H1 (cell line): Measurements from ENCODE around the gene AVP. TPM values are rescaled to one million over a fixed set of nuclear protein-coding genes. Genes with fewer than 3 reads are reported as not detected.

Source experiments
- CTCF ChIA-PET: fragments of 300-600 bp; sonication (Branson Sonifier 250); formaldehyde crosslinking; loops from one replicate; lab custom pipeline; 2021; ENCODE audit not compliant: partially characterized antibody; lab: Charles Lee
- POLR2A ChIA-PET: fragments of 300-600 bp; sonication (Branson Sonifier 250); formaldehyde crosslinking; loops from one replicate; lab custom pipeline; 2021; ENCODE audit warnings: inconsistent platforms; ENCODE audit not compliant: partially characterized antibody; lab: Charles Lee
- DNase-seq, 2 experiments: peaks; one replicate each; pipeline versions ENCODE4 v3.0.0 to v3.0.0-alpha.2; 2010 to 2022; ENCODE audit warnings: low spot score in 2 of 2, low read depth in 1 of 2, mixed read lengths in 1 of 2
- FAIRE-seq: peaks from 2 replicates; lab custom pipeline; 2011; peaks lifted over from hg19 to GRCh38; lab: Jason Lieb, UNC
- H2AFZ ChIP-seq: 2 replicates; pipeline ENCODE4 v1.8.1; 2012; ENCODE audit warnings: low read length, inconsistent platforms
- H2AK5ac ChIP-seq: 2 replicates; pipeline ENCODE4 v1.6.1; 2013; ENCODE audit warnings: low read depth, low read length
- H2BK120ac ChIP-seq: replicated peaks from 2 replicates; pipeline ENCODE3; 2013; ENCODE audit warnings: low read depth, low read length, inconsistent platforms
- H2BK12ac ChIP-seq: 2 replicates; pipeline ENCODE4 v1.6.1; 2013; ENCODE audit warnings: low read depth, low read length
- H2BK15ac ChIP-seq: 2 replicates; pipeline ENCODE4 v1.6.1; 2013; ENCODE audit warnings: low read length
- H2BK20ac ChIP-seq: 2 replicates; pipeline ENCODE4 v1.6.1; 2013; ENCODE audit warnings: low read length
- H2BK5ac ChIP-seq: 2 replicates; pipeline ENCODE4 v1.6.1; 2013; ENCODE audit warnings: low read depth, low read length
- H3K14ac ChIP-seq: 2 replicates; pipeline ENCODE4 v1.6.1; 2013; ENCODE audit warnings: inconsistent platforms; ENCODE audit not compliant: insufficient read length
- H3K18ac ChIP-seq: 2 replicates; pipeline ENCODE4 v1.6.1; 2013; ENCODE audit warnings: low read length; ENCODE audit errors: extremely low read depth
- H3K23ac ChIP-seq: 2 replicates; pipeline ENCODE4 v1.6.1; 2013; ENCODE audit warnings: inconsistent platforms; ENCODE audit not compliant: insufficient read length
- H3K23me2 ChIP-seq: 2 replicates; pipeline ENCODE4 v1.6.1; 2013; ENCODE audit warnings: low read depth, low read length
- H3K27ac ChIP-seq: 2 replicates; pipeline ENCODE4 v1.6.1; 2011; ENCODE audit warnings: low read depth, low read length, inconsistent platforms
- H3K27me3 ChIP-seq, 4 experiments: replicated peaks in 1 of 4; 1 replicate in 1 of 4; 2 replicates in 3 of 4; pipeline versions ENCODE4 v1.6.1 to v1.8.1; 2011 to 2013; ENCODE audit warnings: low read length in 3 of 4, mild to moderate bottlenecking in 3 of 4, inconsistent platforms in 2 of 4, mixed read lengths in 2 of 4, moderate library complexity in 1 of 4; ENCODE audit not compliant: control insufficient read depth in 3 of 4, insufficient read depth in 3 of 4; ENCODE audit errors: extremely low read depth in 1 of 4
- H3K36me3 ChIP-seq, 4 experiments: 2 replicates each; pipeline versions ENCODE4 v1.6.1 to v1.8.1; 2011 to 2013; ENCODE audit warnings: mild to moderate bottlenecking in 4 of 4, low read length in 3 of 4, moderate library complexity in 2 of 4, control low read depth in 1 of 4, inconsistent platforms in 1 of 4; ENCODE audit not compliant: insufficient read depth in 4 of 4, control insufficient read depth in 2 of 4
- H3K4ac ChIP-seq: replicated peaks from 2 replicates; pipeline ENCODE3; 2013; ENCODE audit warnings: low read length, low read depth, mixed read lengths, inconsistent platforms; ENCODE audit not compliant: insufficient read length
- H3K4me1 ChIP-seq, 4 experiments: replicated peaks in 1 of 4; 1 replicate in 1 of 4; 2 replicates in 3 of 4; pipeline versions ENCODE4 v1.6.1 to v1.8.1; 2011 to 2013; ENCODE audit warnings: low read length in 3 of 4, inconsistent platforms in 2 of 4, mixed read lengths in 1 of 4; ENCODE audit not compliant: insufficient read depth in 4 of 4, control insufficient read depth in 3 of 4
- H3K4me2 ChIP-seq, 2 experiments: 2 replicates each; pipeline versions ENCODE4 v1.6.1 to v1.8.1; 2011 to 2013; ENCODE audit warnings: low read depth in 2 of 2, low read length in 2 of 2, control low read depth in 1 of 2, inconsistent platforms in 1 of 2, mild to moderate bottlenecking in 1 of 2; ENCODE audit not compliant: insufficient read depth in 1 of 2
- H3K4me3 ChIP-seq, 4 experiments: fragments of 200-600, 300-600 bp in 1 of 4; sonication (generic), shearing (Covaris generic), sonication (Bioruptor Twin) in 1 of 4; 2 replicates each; pipeline versions ENCODE4 v1.5.1 to v1.8.1; 2011 to 2016; ENCODE audit warnings: low read length in 4 of 4, low read depth in 3 of 4, control low read depth in 2 of 4, inconsistent platforms in 2 of 4, mild to moderate bottlenecking in 2 of 4, mixed read lengths in 1 of 4, moderate library complexity in 1 of 4; ENCODE audit not compliant: insufficient read depth in 2 of 4; ENCODE audit errors: extremely low read depth in 1 of 4
- H3K56ac ChIP-seq: replicated peaks from 2 replicates; pipeline ENCODE3; 2013; ENCODE audit warnings: low read depth, mild to moderate bottlenecking, mixed read lengths, low read length, inconsistent platforms; ENCODE audit not compliant: insufficient read length
- H3K79me1 ChIP-seq: 2 replicates; pipeline ENCODE4 v1.6.1; 2013; ENCODE audit warnings: low read depth, low read length, control low read depth
- H3K79me2 ChIP-seq, 2 experiments: 2 replicates each; pipeline versions ENCODE4 v1.6.1 to v1.8.1; 2012 to 2013; ENCODE audit warnings: low read length in 2 of 2, mild to moderate bottlenecking in 2 of 2, inconsistent platforms in 1 of 2; ENCODE audit not compliant: insufficient read depth in 2 of 2, control insufficient read depth in 1 of 2
- H3K9ac ChIP-seq, 4 experiments: replicated peaks in 1 of 4; 1 replicate in 1 of 4; 2 replicates in 3 of 4; pipeline versions ENCODE4 v1.6.1 to v1.8.1; 2011 to 2013; ENCODE audit warnings: low read depth in 3 of 4, low read length in 3 of 4, control low read depth in 2 of 4, mild to moderate bottlenecking in 2 of 4, moderate library complexity in 2 of 4, inconsistent platforms in 1 of 4; ENCODE audit errors: extremely low read depth in 1 of 4
- H3K9me3 ChIP-seq, 2 experiments: 2 replicates each; pipeline versions ENCODE4 v1.6.1 to v1.8.1; 2012 to 2013; ENCODE audit warnings: mild to moderate bottlenecking in 2 of 2, moderate library complexity in 2 of 2, control low read depth in 1 of 2, inconsistent platforms in 1 of 2, low read depth in 1 of 2, low read length in 1 of 2, mixed read lengths in 1 of 2; ENCODE audit not compliant: insufficient read depth in 2 of 2
- H4K20me1 ChIP-seq, 2 experiments: replicated peaks in 1 of 2; 2 replicates each; pipeline versions ENCODE3 to v1.8.1; 2011 to 2013; ENCODE audit warnings: inconsistent platforms in 2 of 2, low read length in 2 of 2, mild to moderate bottlenecking in 1 of 2; ENCODE audit not compliant: insufficient read depth in 2 of 2, control insufficient read depth in 1 of 2
- H4K5ac ChIP-seq: 2 replicates; pipeline ENCODE4 v1.6.1; 2013; ENCODE audit warnings: low read length, low read depth, mixed read lengths, inconsistent platforms; ENCODE audit not compliant: insufficient read length
- H4K8ac ChIP-seq: 2 replicates; pipeline ENCODE4 v1.8.0; 2013; ENCODE audit warnings: mild to moderate bottlenecking, moderate library complexity, low read length, inconsistent platforms; ENCODE audit not compliant: insufficient read depth; ENCODE audit errors: extremely low read depth
- H4K91ac ChIP-seq: replicated peaks from 2 replicates; pipeline ENCODE3; 2013; ENCODE audit warnings: low read length, mixed read lengths, inconsistent platforms; ENCODE audit not compliant: insufficient read length
- CHD1 ChIP-seq: IDR thresholded peaks from 2 replicates; pipeline ENCODE4 v1.6.1; 2012; ENCODE audit warnings: low read depth, low read length, improper control_type of control experiment
- CHD2 ChIP-seq: IDR thresholded peaks from 2 replicates; pipeline ENCODE4 v1.6.1; 2012; ENCODE audit warnings: low read length, improper control_type of control experiment
- CTCF ChIP-seq, 3 experiments: IDR thresholded peaks; 1 replicate in 2 of 3; 2 replicates in 1 of 3; pipeline versions ENCODE4 v1.5.1 to v1.6.1; 2011; ENCODE audit warnings: low read length in 3 of 3, mild to moderate bottlenecking in 3 of 3, inconsistent platforms in 2 of 3, low read depth in 1 of 3, moderate library complexity in 1 of 3; ENCODE audit not compliant: insufficient read depth in 1 of 3; ENCODE audit errors: control extremely low read depth in 1 of 3
- EP300 ChIP-seq, 2 experiments: IDR thresholded peaks; 1 replicate in 1 of 2; 2 replicates in 1 of 2; pipeline ENCODE4 v1.6.1; 2011 to 2012; ENCODE audit warnings: low read depth in 2 of 2, low read length in 2 of 2, mild to moderate bottlenecking in 2 of 2, borderline replicate concordance in 1 of 2, inconsistent platforms in 1 of 2, moderate library complexity in 1 of 2
- KDM1A ChIP-seq: fragments of 200-600, 300-600 bp; sonication (generic); IDR thresholded peaks from 2 replicates; pipeline ENCODE4 v1.7.1; 2016; ENCODE audit warnings: mild to moderate bottlenecking, low read length, borderline replicate concordance
- KDM5A ChIP-seq: fragments of 200-600 bp; IDR thresholded peaks from 2 replicates; pipeline ENCODE4 v1.7.1; 2012; ENCODE audit warnings: mild to moderate bottlenecking, low read length, inconsistent platforms, mixed read lengths
- RNF2 ChIP-seq: fragments of 200-900, 300-1000 bp; sonication (generic); IDR thresholded peaks from 2 replicates; pipeline ENCODE4 v1.7.1; 2016; ENCODE audit warnings: borderline replicate concordance, low read depth, mild to moderate bottlenecking, antibody characterized with exemption, low read length; ENCODE audit not compliant: poor library complexity, severe bottlenecking; ENCODE audit errors: missing control alignments
- SRF ChIP-seq: IDR thresholded peaks from 2 replicates; pipeline ENCODE4 v1.6.1; 2011; ENCODE audit warnings: mild to moderate bottlenecking, low read depth, low read length, moderate library complexity
- TEAD4 ChIP-seq: IDR thresholded peaks from 2 replicates; pipeline ENCODE4 v1.6.1; 2012; ENCODE audit warnings: low read depth, low read length, inconsistent platforms, mixed read lengths
- WGBS, 2 experiments: shearing (Covaris generic) in 1 of 2; methylation state at CpG; one replicate each; pipeline versions ENCODE4 v1.1.6 to v1.1.7; 2013 to 2015; ENCODE audit warnings: low lambda C conversion rate in 2 of 2, mixed read lengths in 2 of 2, inconsistent platforms in 1 of 2, low coverage in 1 of 2, missing lambda C conversion rate in 1 of 2; ENCODE audit not compliant: insufficient replicate concordance in 2 of 2, insufficient coverage in 1 of 2, insufficient read length in 1 of 2; ENCODE audit errors: extremely low coverage in 1 of 2, missing lambda C conversion rate in 1 of 2; 5-methylcytosine and 5-hydroxymethylcytosine counted together
- polyA plus RNA-seq, 7 experiments: library from polyadenylated mRNA; depleted of rRNA in 3 of 7; stranded (reverse) in 5 of 7; unstranded in 2 of 7; fragments of >200 nt in 5 of 7; fragments of 200-250 nt in 2 of 7; gene quantifications; 1 replicate in 5 of 7; 2 replicates in 1 of 7; 4 replicates in 1 of 7; pipeline versions ENCODE4 v1.2.1 to v1.2.3, GENCODE V29; 2011 to 2013; ENCODE audit warnings: missing spikeins in 2 of 7, mixed read lengths in 2 of 7
- total RNA-seq: library from RNA; stranded (reverse); fragmentation: NEBNext Ultra II Directional; extraction: Animal tissue kit (Norgen Biotek cat#: 25700); gene quantifications from 2 replicates; pipeline ENCODE4 v1.2.1, GENCODE V29; 2021

The AVP gene
- total and polyA plus RNA-seq, 2 of the 8 experiments (the other 6 are each of a cell fraction or from before 2014, with no cell fraction given): 0.18 TPM; not detected in 1

DNA sequence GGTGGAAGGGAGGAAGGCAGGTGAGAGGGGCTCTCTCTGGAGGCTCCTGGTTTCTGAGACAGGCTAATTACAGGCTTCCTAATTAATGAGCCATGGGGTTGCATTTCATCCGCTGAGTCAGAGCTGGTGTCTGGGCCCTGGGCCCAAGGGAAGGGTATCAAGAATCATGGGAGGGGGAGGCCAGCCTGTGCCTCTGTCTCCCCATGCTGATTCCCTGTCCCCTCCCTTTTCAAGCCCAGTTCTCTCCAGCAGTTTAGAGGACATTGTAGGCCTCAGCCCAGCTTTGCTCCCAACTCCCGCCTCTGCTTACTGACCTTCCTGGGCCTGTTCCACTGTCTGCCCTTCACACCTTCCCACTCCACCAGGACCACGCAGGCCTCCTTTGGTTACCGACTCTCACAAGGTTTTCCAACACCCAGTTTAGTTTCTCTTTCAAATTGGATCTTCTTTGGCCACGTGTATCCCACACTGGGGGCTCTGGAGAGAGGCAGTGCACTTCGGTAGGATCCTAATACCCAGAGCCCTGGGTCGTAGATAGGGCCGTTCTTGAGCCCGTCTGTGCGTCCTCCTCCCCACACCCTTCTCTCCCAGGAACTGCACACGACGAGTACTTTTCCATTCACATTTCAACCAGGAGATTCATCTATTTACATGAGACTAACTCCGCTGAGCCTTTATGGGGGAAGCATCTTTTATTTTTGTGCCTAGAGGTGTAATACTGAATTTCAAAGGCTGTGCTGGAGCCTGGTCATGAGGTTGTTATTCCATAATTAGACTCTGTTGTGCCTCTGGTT lies 18.2 kb upstream of the AVP start:
- peak overlapping the region; percentile 50; the same call in 1 of the 2 replicates for H2AFZ ChIP-seq
- H3K4me3 ChIP-seq: no peak overlapping the region
- no peak overlapping the region for H2BK20ac ChIP-seq
- no peak overlapping the region for H2BK5ac ChIP-seq
- no peaks in the 10 kb centered on the region for H3K79me1 ChIP-seq
- H4K20me1 ChIP-seq: no peaks in the 10 kb centered on the region
- H3K23me2 ChIP-seq: no peaks in the 10 kb centered on the region
- WGBS, 2 experiments: 78% methylated on average over 13 of the region's 13 CpGs; no CpG with 5 or more reads in 1 of the 2 experiments
- ChIA-PET POLR2A (interaction anchor here (0.9 to 1.6 kb wide), 4 partner anchors 8 to 137 kb away, joined by 3 to 5 read pairs (median 3); partner anchors contain the start of gene SLC4A11), CTCF (interaction anchor here (1.0 to 8.2 kb wide), 9 partner anchors 8 to 50 kb away, joined by 3 to 60 read pairs (median 6); no protein-coding TSS in a partner anchor)
- H3K18ac ChIP-seq: no peak overlapping the region
- H3K56ac ChIP-seq: no peak overlapping the region
- no peaks in the 10 kb centered on the region for H3K79me2 ChIP-seq
- H2AK5ac ChIP-seq: no peak overlapping the region
- no peak overlapping the region; the same call in 1 of the 2 replicates for H4K8ac ChIP-seq
- no peak overlapping the region for H3K27ac ChIP-seq
- H2BK120ac ChIP-seq: no peak overlapping the region
- no peak overlapping the region; a peak in 1 of 7 replicates for H3K9ac ChIP-seq
- H3K27me3 ChIP-seq: no peaks in the 10 kb centered on the region
- no peak overlapping the region for H4K5ac ChIP-seq
- no peaks in the 10 kb centered on the region for H3K9me3 ChIP-seq
- no peak overlapping the region for H3K23ac ChIP-seq
- H4K91ac ChIP-seq: no peak overlapping the region
- no peak overlapping the region for H2BK15ac ChIP-seq
- no peak overlapping the region for H3K4ac ChIP-seq
- no peak for DNase-seq
- FAIRE-seq: no peak
- H3K36me3 ChIP-seq: no peaks in the 10 kb centered on the region
- H3K4me2 ChIP-seq: no peak overlapping the region
- H2BK12ac ChIP-seq: no peak overlapping the region; the same call in 1 of the 2 replicates
- H3K4me1 ChIP-seq: peaks cover 0 to 9% (median under 1%) of the 10 kb centered on the region in 4 experiments; a peak in 3 of 7 replicates
- no peak overlapping the region for H3K14ac ChIP-seq
- TF ChIP-seq EP300 (IDR thresholded peaks at IDR 0.05; ENCODE audit: borderline replicate concordance in 1 of 2, low read depth in 2 of 2, low read length in 2 of 2): no peak
- no peak for TF ChIP-seq SRF
- no peak for TF ChIP-seq RNF2
- TF ChIP-seq CHD1: no peak
- TF ChIP-seq CHD2: no peak
- TF ChIP-seq CTCF (IDR thresholded peaks at IDR 0.05; ENCODE audit: control extremely low read depth in 1 of 3, insufficient read depth in 1 of 3, low read depth in 1 of 3, low read length in 3 of 3): no peak
- no peak for TF ChIP-seq KDM5A
- TF ChIP-seq TEAD4: no peak
- TF ChIP-seq KDM1A: no peak
